CD4-positive, CD25-positive, alpha-beta regulatory T cell (primary cell): Measurements from ENCODE around the gene BMP8A. TPM values are rescaled to one million over a fixed set of nuclear protein-coding genes. Genes with fewer than 3 reads are reported as not detected.
A peak's percentile ranks its signal among the peaks of the same experiment; 100 is the strongest.
"Not testable (repeated sequence)": the region's sequence is repeated elsewhere in the genome, so short reads cannot be mapped to it uniquely, and the experiment has no call there.

Experiments
- ATAC-seq, 2 donors: fragments of 150-1000 bp; cut with Tn5 transposase; one replicate each; pipeline ENCODE4 v1.10.0; 2021; ENCODE audit warnings: low read depth in 2 of 2, moderate number of reproducible peaks in 2 of 2, moderate library complexity in 1 of 2
- DNase-seq, 3 donors: peaks; one replicate each; pipeline versions ENCODE4 v3.0.0 to v3.0.0-alpha.2; 2012 to 2022; ENCODE audit warnings: mixed read lengths in 1 of 3
- H3K27ac ChIP-seq: one replicate; pipeline ENCODE4 v1.7.0; 2013; ENCODE audit warnings: mild to moderate bottlenecking, low read length; ENCODE audit not compliant: insufficient read depth, poor library complexity, severe bottlenecking
- H3K27me3 ChIP-seq: one replicate; pipeline ENCODE4 v1.7.0; 2013; ENCODE audit warnings: low read length; ENCODE audit not compliant: control insufficient read depth, insufficient read depth
- H3K36me3 ChIP-seq: one replicate; pipeline ENCODE4 v1.7.0; 2013; ENCODE audit warnings: mild to moderate bottlenecking, low read length, moderate library complexity; ENCODE audit not compliant: control insufficient read depth, insufficient read depth
- H3K4me1 ChIP-seq: 2 replicates; pipeline ENCODE4 v1.7.0; 2013; ENCODE audit warnings: mild to moderate bottlenecking, low read length; ENCODE audit not compliant: insufficient read depth, control insufficient read depth, poor library complexity, severe bottlenecking
- H3K4me3 ChIP-seq: one replicate; pipeline ENCODE4 v1.7.0; 2013; ENCODE audit warnings: low read depth, mild to moderate bottlenecking, low read length, moderate library complexity
- H3K9me3 ChIP-seq, 2 experiments: 1 replicate in 1 of 2; 2 replicates in 1 of 2; pipeline ENCODE4 v1.7.0; 2013; ENCODE audit warnings: low read length in 2 of 2, mild to moderate bottlenecking in 1 of 2, moderate library complexity in 1 of 2; ENCODE audit not compliant: control insufficient read depth in 2 of 2
- H3K27ac Mint-ChIP-seq, 3 donors: one replicate each; pipeline ENCODE4 v1.8.0; 2020 to 2022; ENCODE audit warnings: mild to moderate bottlenecking in 3 of 3, mixed read lengths in 3 of 3, moderate library complexity in 2 of 3
- H3K27me3 Mint-ChIP-seq: one replicate; pipeline ENCODE4 v1.8.0; 2022; ENCODE audit warnings: mild to moderate bottlenecking, mixed read lengths
- H3K36me3 Mint-ChIP-seq: one replicate; pipeline ENCODE4 v1.8.0; 2020; ENCODE audit warnings: mixed read lengths
- H3K4me1 Mint-ChIP-seq, 4 donors: one replicate each; pipeline ENCODE4 v1.8.0; 2020 to 2022; ENCODE audit warnings: mixed read lengths in 4 of 4, mild to moderate bottlenecking in 1 of 4
- H3K4me3 Mint-ChIP-seq, 4 donors: one replicate each; pipeline ENCODE4 v1.8.0; 2020 to 2022; ENCODE audit warnings: mild to moderate bottlenecking in 4 of 4, mixed read lengths in 4 of 4, moderate library complexity in 3 of 4
- H3K9me3 Mint-ChIP-seq, 7 donors: one replicate each; pipeline ENCODE4 v1.8.0; 2020 to 2022; ENCODE audit warnings: mixed read lengths in 7 of 7, mild to moderate bottlenecking in 3 of 7, moderate library complexity in 2 of 7
- polyA plus RNA-seq, 4 donors: library from polyadenylated mRNA; unstranded; fragments of 300-500 nt; fragmentation: Illumina TruSeq; gene quantifications; one replicate each; pipeline ENCODE4 v1.2.3, GENCODE V29; 2021
- total RNA-seq: library from RNA; stranded (reverse); gene quantifications from one replicate; pipeline ENCODE4 v1.2.3, GENCODE V29; 2022

BMP8A gene
- total and polyA plus RNA-seq, 5 donors from 2014 or later = 0.35 TPM; not detected in 4

DNA sequence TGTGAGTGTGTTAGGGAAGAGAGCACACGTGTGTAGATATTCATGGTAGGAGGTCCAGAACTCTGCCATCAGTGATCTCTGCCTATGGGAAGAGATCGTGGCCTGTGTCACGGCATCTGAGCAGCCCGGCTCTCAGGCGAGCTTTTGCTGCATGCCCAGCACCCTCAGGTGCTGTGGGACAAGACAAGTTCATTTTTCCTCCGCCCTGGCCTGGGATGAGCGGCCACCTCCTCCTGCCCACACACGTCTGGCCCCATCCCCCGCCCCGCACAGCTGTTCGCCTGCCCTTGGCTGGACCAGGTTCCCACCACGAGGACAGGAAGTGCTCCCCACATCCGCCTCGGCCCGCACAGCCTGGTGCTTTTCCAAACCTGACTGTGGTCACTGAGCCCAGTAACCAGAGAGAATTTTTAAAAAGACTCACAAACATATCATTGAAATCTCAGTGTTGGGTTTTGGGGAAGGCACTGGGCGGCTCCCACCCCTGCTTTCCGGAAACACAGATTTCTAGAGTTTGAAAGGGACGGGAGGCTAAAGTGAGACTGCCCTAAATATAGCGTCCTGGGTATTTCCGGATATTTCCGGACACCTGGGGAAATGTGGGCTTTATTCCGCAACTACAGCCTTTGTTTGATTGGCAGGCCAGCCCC is 18.0 kb downstream of the BMP8A start:
- H3K4me3 Mint-ChIP-seq = peak overlapping the region in 3 of 4 donors; percentile 0 to 63 (median 37)
- Histone ChIP-seq H3K27me3 (no peaks in the 10 kb centered on the region), H3K4me3 (no peak overlapping the region), H3K27ac (no peak overlapping the region), H3K4me1 (peaks cover 5% of the 10 kb centered on the region), H3K9me3 (no peaks in the 10 kb centered on the region), H3K36me3 (no peaks in the 10 kb centered on the region)
- DNase-seq (peak in 1 of 3 donors; percentile 28), ATAC-seq (peak in 1 of 2 donors; percentile 23)
- peak overlapping the region in 1 of 3 donors; percentile 55 for H3K27ac Mint-ChIP-seq
- H3K36me3 Mint-ChIP-seq = no peaks in the 10 kb centered on the region
- H3K4me1 Mint-ChIP-seq = peaks cover 0 to 16% (median 8%) of the 10 kb centered on the region in 4 donors
- no peaks in the 10 kb centered on the region for H3K9me3 Mint-ChIP-seq
- peaks cover 6% of the 10 kb centered on the region for H3K27me3 Mint-ChIP-seq

DNA sequence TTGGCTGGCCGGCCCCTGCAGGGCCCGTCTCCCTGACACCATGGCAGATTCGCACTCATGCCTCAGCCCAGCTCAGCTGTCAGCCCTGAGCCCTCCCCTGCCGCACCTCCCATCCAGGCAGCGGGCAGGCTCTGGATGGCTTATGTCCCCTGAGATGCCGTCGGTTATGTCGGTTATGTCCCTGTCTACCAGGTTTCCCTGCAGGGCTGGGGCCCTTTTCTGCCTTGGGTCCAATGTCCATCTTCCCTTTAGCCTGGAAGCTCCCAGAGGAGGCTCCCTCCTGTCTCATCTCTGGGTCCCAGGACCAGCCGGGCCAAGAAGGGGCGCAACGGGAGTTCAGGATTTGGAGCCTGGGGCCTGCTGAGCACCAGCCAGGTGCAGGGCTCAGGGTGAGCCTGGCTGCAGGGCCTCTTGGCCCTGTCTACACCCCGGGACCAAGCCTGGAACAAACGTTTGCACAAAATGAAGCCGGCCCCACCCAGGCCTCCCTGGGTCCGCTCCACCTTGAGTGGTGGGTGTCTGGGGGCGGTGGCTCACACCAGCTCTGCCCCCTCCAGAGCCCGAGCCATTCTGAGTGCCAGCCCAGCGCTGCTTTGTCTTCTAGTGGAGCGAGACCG is 19.2 kb downstream of the BMP8A start:
- H3K4me1 Mint-ChIP-seq = peaks cover 0 to 18% (median 8%) of the 10 kb centered on the region in 4 donors

DNA sequence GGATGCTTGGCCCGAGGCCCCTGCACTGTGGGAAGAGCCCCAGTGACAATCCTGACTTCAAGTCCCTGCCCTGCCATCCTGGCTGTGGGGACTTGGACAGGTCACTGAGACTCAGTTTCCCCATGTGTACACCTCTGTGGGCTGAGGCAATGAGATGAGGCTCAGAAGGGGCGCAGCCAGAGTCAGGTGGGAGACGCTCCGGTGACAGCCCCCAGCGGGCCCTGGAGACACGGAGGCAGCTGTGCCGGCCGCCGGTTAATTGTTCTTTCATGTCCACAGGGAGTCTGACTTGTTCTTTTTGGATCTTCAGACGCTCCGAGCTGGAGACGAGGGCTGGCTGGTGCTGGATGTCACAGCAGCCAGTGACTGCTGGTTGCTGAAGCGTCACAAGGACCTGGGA is 20.0 kb downstream of the BMP8A start:
- not testable (repeated sequence) for H3K27ac Mint-ChIP-seq, H3K4me3 Mint-ChIP-seq, H3K27ac ChIP-seq, H3K27me3 Mint-ChIP-seq, H3K9me3 ChIP-seq, H3K4me1 ChIP-seq, H3K27me3 ChIP-seq, ATAC-seq, H3K9me3 Mint-ChIP-seq, H3K36me3 ChIP-seq, H3K4me3 ChIP-seq, H3K36me3 Mint-ChIP-seq, DNase-seq
- peaks cover 0 to 18% (median 8%) of the 10 kb centered on the region in 4 donors for H3K4me1 Mint-ChIP-seq

More for the DNA sequence above, 19.2 kb downstream of the BMP8A start:
- H3K9me3 ChIP-seq, H3K27me3 Mint-ChIP-seq, ATAC-seq, H3K36me3 Mint-ChIP-seq, H3K27ac ChIP-seq, H3K9me3 Mint-ChIP-seq, H3K4me1 ChIP-seq, H3K27me3 ChIP-seq, H3K4me3 Mint-ChIP-seq, DNase-seq, H3K4me3 ChIP-seq, H3K36me3 ChIP-seq: not testable (repeated sequence)
- H3K27ac Mint-ChIP-seq = peak overlapping the region in 1 of 3 donors; percentile 20

DNA sequence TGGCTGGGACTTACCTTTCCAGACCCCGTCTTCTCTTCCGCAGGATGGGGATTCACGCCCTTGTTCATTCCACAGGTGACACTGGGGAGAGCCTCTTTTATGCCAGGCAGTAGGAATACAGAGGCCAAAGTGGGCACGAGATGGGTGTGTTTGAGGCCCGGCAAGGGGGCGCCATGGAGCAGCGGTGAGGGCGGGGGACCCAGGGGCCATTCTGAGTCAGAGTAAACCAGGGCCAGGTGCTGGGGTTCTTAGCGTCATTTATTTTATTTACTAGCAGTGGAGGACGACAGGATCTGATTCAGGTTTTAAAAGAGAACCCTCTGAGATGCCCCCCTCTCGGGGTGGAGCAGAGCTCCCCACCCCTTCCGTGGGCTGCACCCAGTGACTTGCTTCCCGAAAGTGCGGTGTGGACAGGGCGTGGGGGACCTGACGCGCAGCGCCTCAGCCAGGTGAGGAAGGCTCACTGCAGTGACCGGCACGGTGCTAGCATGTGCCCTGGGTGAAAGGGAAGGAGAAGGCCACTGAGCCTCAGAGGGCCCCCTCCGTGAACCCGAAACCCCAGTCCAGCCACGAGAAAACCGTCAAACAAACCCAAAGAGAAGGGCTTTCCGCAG is 20.9 kb downstream of the BMP8A start:
- not testable (repeated sequence) for H3K4me3 Mint-ChIP-seq, H3K27ac ChIP-seq, H3K27me3 ChIP-seq, H3K9me3 ChIP-seq, H3K27me3 Mint-ChIP-seq, H3K9me3 Mint-ChIP-seq, H3K4me3 ChIP-seq, H3K4me1 ChIP-seq, DNase-seq, H3K36me3 ChIP-seq, H3K36me3 Mint-ChIP-seq, H3K27ac Mint-ChIP-seq
- peaks cover 0 to 18% (median 8%) of the 10 kb centered on the region in 4 donors for H3K4me1 Mint-ChIP-seq
- peak; percentile 17 to 51 for ATAC-seq

DNA sequence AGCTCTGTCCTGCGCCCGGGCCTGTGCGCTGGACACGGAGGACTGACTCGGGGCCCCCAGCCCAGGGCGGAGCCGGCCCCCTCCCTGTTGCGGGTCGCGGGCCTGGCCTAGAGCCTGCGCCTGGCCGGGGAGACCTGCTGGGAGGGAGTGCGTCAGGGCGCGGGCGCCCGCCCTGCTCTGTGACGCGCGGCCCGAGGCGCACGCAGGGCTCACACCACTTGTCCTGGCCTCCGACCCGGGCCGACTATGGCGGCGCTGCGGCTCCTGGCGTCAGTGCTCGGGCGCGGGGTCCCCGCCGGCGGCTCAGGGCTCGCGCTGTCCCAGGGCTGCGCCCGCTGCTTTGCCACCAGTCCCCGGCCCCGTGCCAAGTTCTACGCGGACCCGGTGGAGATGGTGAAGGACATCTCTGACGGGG is 23.3 kb downstream of the BMP8A start:
- H3K27ac Mint-ChIP-seq, H3K9me3 Mint-ChIP-seq, H3K27me3 ChIP-seq, H3K27ac ChIP-seq, H3K36me3 Mint-ChIP-seq, H3K4me3 Mint-ChIP-seq, H3K4me1 ChIP-seq, H3K9me3 ChIP-seq, H3K4me1 Mint-ChIP-seq, H3K36me3 ChIP-seq, H3K4me3 ChIP-seq, DNase-seq, H3K27me3 Mint-ChIP-seq: not testable (repeated sequence)
- ATAC-seq = peak in 1 of 2 donors; percentile 13

DNA sequence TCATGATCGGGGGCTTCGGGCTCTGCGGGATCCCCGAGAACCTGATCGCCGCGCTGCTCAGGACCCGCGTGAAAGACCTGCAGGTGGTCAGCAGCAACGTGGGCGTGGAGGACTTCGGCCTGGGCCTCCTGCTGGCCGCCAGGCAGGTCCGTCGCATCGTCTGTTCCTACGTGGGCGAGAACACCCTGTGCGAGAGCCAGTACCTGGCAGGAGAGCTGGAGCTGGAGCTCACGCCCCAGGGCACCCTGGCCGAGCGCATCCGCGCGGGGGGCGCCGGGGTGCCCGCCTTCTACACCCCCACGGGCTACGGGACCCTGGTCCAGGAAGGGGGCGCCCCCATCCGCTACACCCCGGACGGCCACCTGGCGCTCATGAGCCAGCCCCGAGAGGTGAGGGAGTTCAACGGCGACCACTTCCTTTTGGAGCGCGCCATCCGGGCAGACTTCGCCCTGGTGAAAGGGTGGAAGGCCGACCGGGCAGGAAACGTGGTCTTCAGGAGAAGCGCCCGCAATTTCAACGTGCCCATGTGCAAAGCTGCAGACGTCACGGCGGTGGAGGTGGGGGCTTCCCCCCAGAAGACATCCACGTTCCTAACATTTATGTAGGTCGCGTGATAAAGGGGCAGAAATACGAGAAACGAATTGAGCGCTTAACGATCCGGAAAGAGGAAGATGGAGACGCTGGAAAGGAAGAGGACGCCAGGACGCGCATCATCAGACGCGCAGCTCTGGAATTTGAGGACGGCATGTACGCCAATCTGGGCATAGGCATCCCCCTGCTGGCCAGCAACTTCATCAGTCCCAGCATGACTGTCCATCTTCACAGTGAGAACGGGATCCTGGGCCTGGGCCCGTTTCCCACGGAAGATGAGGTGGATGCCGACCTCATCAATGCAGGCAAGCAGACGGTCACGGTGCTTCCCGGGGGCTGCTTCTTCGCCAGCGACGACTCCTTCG is 24.0 kb downstream of the BMP8A start:
- H3K4me1 Mint-ChIP-seq, H3K27me3 Mint-ChIP-seq, H3K36me3 Mint-ChIP-seq, H3K27ac ChIP-seq, H3K4me1 ChIP-seq, H3K9me3 Mint-ChIP-seq, H3K36me3 ChIP-seq, ATAC-seq, DNase-seq, H3K9me3 ChIP-seq, H3K27me3 ChIP-seq, H3K27ac Mint-ChIP-seq, H3K4me3 ChIP-seq: not testable (repeated sequence)
- H3K4me3 Mint-ChIP-seq = peak overlapping the region in 1 of 4 donors; percentile 57

DNA sequence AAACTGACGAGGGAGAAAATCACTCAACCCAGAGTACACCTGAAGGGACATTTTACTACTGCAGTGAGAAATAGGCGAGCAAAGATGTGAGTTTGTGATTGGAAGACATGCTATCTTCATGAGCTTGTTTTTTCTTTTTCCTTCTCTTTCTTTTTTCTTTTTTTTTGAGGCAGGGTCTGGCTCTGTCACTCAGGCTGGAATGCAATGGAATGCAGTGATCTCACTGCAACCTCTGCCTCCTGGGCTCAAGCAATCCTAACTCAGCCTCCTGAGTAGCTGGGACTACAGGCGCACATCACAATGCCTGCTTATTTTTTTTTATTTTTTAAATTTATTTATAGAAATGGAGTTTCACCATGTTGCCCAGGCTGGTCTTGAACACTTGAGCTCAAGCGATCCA is 25.4 kb downstream of the BMP8A start:
- not testable (repeated sequence) for H3K4me1 ChIP-seq, H3K36me3 Mint-ChIP-seq, H3K4me3 Mint-ChIP-seq, H3K27me3 Mint-ChIP-seq, DNase-seq, H3K4me3 ChIP-seq, ATAC-seq, H3K9me3 Mint-ChIP-seq, H3K4me1 Mint-ChIP-seq, H3K36me3 ChIP-seq, H3K9me3 ChIP-seq, H3K27ac Mint-ChIP-seq, H3K27me3 ChIP-seq, H3K27ac ChIP-seq
